Epidermal melanocyte (primary cell): ENCODE measurements around the gene FUCA2.
"Not testable (repeated sequence)": the region's sequence is repeated elsewhere in the genome, so short reads cannot be mapped to it uniquely, and the experiment has no call there.

ENCODE experiments used
- DNase-seq: peaks from one replicate; pipeline ENCODE4 v3.0.0; 2011; ENCODE audit warnings: low spot score; ENCODE audit not compliant: insufficient read length

The FUCA2 gene

DNA sequence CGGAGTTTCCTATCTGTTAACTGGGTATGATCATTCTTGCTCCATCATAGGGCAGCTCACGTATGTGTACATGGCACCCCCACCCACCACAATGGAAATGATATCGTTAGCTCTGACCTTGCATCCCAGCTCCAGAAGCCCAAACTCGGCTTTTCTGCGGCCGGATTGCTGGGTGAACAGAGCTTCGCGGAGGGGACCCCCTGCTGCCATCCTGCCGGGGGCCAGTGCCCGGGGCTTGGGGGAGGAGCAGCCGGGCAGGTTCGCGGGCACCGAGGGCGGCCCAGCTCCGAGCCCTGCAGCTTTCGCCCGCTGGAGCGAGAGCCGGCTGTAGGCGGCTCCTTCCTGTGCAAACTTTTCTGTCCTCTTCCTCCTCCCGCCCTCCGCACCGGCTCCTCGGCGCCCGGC, 24.9 kb upstream of the FUCA2 start:
- DNase-seq: no peak

GRCh38 chr6:143535189-143535614, 23.7 kb upstream of the FUCA2 start:
- DNase-seq: no peak

- no peak for DNase-seq
Observed at GRCh38 chr6:143531720-143532499, 20.4 kb upstream of the FUCA2 start.

DNA sequence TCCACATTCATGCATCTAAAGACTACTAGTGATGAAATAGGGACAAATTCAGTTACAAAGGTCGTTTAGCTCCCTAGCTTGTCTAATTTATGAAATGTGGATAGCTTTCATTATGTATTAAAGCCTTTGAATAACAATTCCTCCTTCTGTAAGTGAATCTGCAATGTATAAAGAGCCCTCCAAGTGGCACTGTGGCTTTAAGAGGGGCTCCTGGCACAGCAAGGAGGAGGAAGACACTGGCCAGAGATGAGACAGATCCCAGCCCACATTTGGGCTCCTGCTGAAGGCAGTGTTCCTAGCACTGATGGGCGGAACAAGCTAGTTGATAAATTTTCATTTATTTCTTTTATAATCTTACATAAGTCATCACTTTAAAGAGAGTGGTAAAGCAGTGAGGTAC, 17.6 kb upstream of the FUCA2 start:
- DNase-seq: no peak

DNA sequence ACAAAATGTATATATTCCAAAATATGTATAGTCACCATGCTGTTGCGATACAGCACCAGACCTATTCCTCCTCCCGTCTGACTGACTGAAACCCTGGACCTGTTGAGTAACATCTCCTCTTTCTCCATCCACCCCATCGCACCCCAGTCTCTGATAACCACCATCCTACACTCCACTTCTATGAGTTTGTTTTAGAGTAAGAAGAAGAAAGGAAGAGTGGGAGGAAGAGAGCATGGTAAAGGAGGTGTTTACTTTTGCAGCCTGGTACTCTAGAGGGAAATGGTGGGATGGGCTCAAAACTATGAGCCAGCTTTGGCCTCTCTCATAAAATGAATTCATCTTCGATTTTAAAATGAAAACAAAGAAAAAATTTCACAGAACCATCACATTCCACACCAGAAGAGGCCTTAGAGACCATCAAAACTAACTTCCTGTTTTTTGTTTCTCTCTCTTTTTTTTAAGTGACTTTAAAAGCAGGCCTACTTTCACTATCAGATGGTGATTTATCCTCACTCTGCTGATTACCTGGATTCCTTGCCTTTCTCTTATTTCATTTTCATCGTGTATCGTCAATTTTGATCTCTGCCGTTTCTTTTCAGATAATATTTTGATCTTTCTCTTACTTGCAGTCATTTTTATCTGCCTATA, 16.8 kb upstream of the FUCA2 start:
- DNase-seq: no peak

- DNase-seq: no peak
Observed at GRCh38 chr6:143527677-143528076, 16.2 kb upstream of the FUCA2 start.

DNA sequence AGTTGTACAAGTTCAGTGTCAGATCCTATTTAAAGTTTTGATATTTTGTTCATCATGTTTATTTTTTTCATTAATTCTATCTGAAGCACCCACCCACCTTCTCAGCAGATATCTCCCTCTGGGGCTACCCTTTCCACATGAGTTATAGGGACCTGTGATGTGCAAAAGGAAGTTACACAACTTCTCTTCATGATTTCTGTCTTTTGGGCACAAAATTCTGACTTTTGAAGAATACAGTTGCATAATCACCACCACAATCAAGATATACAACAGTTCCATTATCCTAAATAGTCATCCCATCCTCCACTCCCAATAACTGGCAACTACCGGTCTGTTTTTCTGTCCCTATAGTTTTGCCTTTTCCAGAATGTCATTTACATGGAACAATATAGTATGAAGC, 13.8 kb upstream of the FUCA2 start:
- no peak for DNase-seq

DNA sequence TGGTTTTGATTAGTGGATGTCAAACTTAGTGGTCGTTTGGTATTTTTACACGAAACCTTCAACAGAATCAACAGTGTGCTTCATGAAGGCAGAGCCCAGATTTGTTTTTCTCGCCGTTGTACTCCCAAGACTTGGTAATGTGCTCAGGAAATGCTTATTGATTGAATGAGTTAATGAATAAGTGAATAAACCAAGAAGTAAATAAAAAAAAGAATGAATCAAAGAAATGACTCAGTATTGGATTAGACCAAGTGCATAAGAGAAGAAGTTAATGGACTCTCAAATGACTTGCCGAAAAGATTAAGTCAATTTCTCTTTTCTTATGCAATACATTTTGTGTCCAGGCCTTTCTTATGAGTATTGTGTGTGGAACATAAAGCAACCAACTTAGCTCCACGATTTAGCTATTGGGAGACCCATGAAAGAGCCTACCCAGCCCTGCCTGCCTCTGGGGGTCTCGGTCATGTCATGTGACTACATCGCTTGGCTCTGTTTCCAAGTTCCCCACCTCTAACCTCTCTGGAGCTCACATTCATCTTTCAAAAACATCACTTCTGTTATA, 10.6 kb upstream of the FUCA2 start:
- DNase-seq: no peak

DNA sequence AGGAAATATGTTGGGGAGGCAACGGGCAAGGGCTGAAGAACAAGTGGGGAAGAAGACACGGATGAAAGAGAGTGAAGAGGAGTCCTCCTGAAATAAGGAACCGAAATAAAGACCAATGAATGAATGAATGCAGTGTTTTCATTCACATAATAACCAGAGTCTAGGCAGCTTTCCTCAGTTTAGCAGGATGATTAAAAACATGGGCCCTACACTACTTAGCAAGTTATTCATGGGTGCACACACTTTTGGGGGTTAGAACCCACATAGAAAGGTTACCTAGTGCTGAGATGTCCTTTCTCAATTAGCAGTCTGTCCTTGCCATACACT, 5.9 kb upstream of the FUCA2 start:
- no peak for DNase-seq

DNA sequence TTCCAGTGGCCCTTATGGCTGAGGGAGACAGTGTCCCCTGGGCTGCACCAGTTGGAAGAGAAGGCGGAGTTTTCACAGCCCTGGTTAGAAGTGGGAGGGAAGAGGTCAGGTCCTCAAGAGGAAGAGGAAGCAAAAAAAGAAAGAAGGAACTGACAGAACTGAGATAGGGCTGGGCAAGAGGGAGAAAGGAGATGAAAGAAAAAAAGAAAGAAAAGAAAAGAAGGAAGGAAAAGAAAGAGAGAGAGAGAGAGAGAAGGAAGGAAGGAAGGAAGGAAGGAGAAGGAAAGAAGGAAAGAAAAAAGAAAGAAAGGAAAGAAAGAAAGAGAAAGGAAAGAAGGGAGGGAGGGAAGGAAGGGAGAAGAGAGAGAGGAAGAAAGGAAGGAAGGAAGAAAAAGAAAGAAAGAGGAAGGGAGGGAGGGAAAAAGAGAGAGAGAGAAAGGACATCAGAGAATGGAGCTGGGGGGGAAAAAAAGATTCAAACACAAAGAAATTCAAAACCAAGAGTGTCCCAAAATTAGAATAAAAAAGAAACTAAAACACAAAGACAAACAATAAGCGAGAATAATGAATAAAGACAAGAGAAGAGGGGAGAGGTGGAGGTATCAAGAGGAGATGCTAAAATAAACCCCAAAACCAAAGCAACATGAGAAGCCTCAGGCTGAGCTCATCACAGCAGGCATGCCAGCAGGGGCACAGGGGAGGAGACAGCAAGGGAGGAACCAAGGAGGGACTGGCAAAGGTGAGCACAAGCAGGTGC, 5.3 kb upstream of the FUCA2 start:
- no peak for DNase-seq

- no peak for DNase-seq
Observed at GRCh38 chr6:143515766-143516355, 4.3 kb upstream of the FUCA2 start.

DNA sequence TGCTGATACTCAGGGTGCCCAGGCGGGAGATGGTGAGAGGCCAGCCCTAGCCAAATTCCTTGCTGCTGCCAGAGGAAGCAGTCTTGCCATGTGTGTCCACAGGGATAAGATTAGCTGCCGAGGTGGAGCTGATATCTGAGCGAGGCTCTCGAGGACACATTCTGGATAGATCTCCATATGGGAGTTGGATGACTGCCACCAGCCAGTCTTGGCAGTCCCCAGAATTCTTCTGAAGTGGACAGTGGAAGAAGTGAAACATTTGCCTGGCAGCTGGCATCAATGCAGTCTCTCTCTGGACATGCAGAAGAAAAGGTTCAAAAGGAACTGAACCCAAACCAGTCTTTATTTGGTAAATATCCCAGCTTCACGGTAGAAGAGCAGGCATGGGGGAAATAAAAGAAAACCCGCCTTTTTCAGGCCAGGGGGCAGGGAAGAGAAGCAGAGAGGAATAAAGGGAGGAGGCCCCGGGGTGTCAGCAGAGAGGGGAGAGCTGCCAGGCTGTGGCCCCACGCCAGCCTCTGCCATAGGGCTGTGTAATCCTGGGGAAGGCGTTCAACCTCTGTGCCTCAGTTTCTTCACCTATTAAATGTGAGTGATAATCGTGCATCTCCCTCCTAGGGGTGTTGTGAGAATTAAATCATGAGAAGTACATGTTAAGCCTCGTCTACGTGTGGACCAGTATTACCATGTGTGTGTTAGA, 3.7 kb upstream of the FUCA2 start:
- no peak for DNase-seq

DNA sequence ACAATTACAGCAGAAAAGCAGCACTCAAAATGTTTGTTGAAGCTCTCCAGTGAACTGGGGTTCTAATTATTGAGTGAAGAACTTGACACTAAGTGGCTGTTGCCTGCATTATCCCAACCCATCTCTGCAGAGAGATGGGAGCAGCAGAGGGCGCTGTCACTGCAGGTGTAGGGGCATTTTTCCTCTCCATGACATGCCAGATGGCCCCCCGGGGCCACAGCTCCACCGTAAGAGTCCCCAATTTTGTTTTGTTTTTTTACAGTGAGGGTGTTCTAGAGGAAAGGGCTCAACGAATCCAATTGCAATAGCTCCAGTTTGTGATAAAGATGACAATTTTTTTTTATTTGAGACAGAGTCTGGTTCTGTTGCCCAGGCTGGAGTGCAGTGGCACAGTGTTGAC, 1.9 kb upstream of the FUCA2 start:
- DNase-seq: no peak

DNA sequence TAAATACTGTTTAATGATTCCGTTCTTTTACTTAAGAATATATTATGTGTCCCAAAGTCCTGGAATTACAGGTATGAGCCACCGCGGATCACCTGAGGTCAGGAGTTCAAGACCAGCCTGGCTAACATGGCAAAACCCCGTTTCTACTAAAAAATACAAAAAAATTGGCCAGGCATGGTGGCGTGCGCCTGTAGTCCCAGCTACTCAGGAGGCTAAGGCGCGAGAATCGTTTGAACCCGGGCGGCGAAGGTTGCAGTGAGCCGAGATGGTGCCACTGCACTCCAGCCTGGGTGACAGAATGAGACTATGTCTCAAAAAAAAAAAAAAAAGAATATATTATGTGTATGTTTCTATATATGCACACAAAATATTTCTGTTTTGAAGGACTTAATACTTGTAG, 1.2 kb downstream of the FUCA2 start:
- not testable (repeated sequence) for DNase-seq

GRCh38 chr6:143507358-143508145, 4.0 kb downstream of the FUCA2 start:
- DNase-seq: no peak

GRCh38 chr6:143506620-143507019, 4.9 kb downstream of the FUCA2 start:
- no peak for DNase-seq

- no peak for DNase-seq
Observed at GRCh38 chr6:143506199-143506598, 5.3 kb downstream of the FUCA2 start.

DNA sequence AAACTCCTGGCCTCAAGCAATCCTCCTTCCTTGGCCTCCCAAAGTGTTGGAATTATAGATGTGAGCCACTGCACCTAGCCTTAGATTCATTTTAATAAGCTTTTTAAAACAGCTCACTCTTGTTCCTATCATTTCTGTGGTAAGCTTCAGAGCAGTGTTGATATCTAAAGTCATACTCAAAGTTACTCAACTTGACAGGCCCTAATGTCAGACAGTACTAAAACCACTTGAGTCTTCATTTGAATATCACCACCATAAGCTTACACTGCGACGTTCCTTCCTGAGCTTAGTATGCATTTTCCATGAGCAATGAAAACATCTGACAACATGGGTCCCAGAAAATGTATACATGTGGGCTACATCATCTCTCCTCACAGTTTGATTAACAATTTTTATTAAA, 6.0 kb downstream of the FUCA2 start:
- DNase-seq: no peak

DNA sequence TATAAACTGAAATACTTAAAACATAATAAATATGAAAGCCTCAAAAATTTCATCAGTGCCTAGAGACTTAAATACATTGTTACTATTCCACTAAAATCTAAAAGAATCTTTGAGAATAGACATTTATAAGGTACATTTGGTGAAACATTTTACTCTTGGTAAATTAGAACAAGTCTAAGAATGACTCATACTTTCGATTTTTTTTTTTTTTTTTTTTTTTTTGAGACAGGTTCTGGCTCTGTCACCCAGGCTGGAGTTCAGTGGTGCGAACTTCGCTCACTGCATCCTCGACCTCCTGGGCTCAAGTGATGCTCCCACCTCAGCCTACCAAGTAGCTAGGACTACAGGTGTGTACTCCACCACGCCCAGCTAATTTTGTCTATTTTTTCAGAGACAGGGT, 6.4 kb downstream of the FUCA2 start:
- DNase-seq: no peak

GRCh38 chr6:143504369-143504768, 7.2 kb downstream of the FUCA2 start:
- no peak for DNase-seq
